PC-3 (cell line): ENCODE measurements around the gene CCR7.

Source experiments
- EZH2 ChIP-seq: fragments of 300-600 bp; sonication (generic); IDR thresholded peaks from one replicate; pipeline ENCODE4 v1.6.1; 2017; ENCODE audit warnings: antibody characterized with exemption, mild to moderate bottlenecking, low read length; ENCODE audit not compliant: unreplicated experiment
- TF ChIP-seq, protein P1 (sequence below): fragments of 300-600 bp; sonication (generic); conservative IDR thresholded peaks from 2 replicates; pipeline ENCODE4 v1.5.1; 2017; ENCODE audit warnings: antibody characterized with exemption, low read depth, mild to moderate bottlenecking, low read length

DNA sequence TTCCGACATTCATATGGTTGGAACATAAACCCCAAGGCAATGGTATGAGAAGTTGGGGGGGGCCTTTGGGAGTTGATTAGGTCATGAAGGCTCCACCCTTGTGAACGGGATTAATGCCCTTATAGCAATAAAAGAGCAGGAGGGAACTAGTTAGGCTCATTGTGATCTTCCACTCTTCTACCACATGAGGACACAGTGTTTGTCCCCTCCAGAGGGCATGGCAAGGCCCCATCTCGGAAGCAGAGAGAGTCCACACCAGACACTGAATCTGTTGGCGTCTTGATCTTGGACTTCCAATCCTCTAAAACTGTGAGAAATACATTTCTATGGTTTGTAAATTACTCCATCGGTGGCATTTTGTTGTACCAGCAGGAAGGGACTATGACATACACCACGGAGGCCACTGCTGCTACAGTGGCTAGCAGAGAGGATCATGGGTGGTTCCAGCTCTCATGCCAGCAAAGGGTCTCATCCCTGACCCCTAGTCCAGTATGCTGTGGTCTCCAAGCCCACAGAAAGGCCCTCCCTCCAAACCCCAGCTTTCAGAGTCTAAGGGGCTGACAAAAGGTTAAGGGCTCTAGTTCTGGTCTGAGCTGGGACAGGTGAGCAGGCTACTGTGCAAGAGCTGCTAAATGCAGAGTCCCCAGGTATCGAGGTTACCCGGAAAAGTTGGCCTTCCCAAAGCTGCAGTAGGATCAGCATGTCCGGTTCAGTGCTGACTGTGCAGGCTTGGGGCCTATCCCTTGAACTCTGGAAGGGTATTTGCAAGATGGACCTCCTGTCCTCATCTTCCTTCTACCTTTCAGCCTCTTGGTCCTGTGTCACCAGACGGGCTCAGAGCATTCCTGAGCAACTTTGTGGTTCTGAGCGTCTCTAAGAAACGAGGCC lies 12.2 kb downstream of the CCR7 start:
- TF ChIP-seq, protein P1, sequence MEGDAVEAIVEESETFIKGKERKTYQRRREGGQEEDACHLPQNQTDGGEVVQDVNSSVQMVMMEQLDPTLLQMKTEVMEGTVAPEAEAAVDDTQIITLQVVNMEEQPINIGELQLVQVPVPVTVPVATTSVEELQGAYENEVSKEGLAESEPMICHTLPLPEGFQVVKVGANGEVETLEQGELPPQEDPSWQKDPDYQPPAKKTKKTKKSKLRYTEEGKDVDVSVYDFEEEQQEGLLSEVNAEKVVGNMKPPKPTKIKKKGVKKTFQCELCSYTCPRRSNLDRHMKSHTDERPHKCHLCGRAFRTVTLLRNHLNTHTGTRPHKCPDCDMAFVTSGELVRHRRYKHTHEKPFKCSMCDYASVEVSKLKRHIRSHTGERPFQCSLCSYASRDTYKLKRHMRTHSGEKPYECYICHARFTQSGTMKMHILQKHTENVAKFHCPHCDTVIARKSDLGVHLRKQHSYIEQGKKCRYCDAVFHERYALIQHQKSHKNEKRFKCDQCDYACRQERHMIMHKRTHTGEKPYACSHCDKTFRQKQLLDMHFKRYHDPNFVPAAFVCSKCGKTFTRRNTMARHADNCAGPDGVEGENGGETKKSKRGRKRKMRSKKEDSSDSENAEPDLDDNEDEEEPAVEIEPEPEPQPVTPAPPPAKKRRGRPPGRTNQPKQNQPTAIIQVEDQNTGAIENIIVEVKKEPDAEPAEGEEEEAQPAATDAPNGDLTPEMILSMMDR = no peak
- no peak for TF ChIP-seq EZH2
